Measurements from ENCODE around the gene ACTL8.

- TF ChIP-seq CTCF (conservative IDR thresholded peaks at IDR 0.05 in 1 of 2, IDR thresholded peaks at IDR 0.05 in 1 of 2; ENCODE audit: low read depth in 1 of 2, low read length in 2 of 2) (no peak), EZH2 (IDR thresholded peaks at IDR 0.05; ENCODE audit: low read length, missing control alignments) (no peak)
Observed at GRCh38 chr1:17735348-17735747, 19.8 kb upstream of the ACTL8 start.
